ENCODE results near the gene HOXB2. TPM values are rescaled to one million over a fixed set of nuclear protein-coding genes. Genes with fewer than 3 reads are reported as not detected.

Gene HOXB2
- total RNA-seq, 1 donor from 2014 or later, result 15.2 TPM

DNA sequence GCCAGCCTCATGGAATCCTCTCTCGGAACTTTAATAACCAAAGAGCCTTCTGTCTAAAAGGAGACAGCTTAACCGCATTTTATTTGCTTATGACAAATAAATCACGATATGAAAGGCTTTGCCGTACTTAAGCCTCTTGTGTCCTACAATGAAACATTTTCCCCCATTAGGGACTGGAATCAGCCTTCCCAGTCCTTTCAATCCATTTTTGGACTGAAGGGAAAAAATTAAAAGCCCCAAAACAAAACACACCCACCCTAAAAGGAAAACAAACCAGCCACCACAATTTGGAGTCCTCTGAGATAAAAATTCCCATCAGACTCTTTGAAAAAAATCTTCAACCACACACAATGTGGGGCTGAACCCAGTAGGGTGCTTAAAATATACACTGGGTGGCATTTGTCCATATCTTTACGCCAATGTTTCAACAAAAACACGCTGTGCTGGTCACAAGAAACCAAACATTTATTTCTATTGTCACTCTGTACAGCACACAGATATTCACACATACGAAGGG lies 30.2 kb upstream of the HOXB2 start:
- Mint-ChIP-seq H3K27ac (no peak overlapping the region), H3K36me3 (ENCODE audit: insufficient read depth) (no peaks in the 10 kb centered on the region), H3K4me3 (ENCODE audit: low read depth) (no peak overlapping the region), H3K9me3 (ENCODE audit: low read depth) (no peaks in the 10 kb centered on the region), H3K27me3 (peaks cover 31% of the 10 kb centered on the region), H3K4me1 (ENCODE audit: low read depth) (peaks cover 20% of the 10 kb centered on the region)
- no peak for TF ChIP-seq CTCF (IDR thresholded peaks at IDR 0.05; ENCODE audit: unreplicated experiment)
- no peak for DNase-seq (ENCODE audit: low spot score, unreplicated experiment)

- H3K4me3 Mint-ChIP-seq (ENCODE audit: low read depth), result no peak overlapping the region
- peaks cover 18% of the 10 kb centered on the region for H3K4me1 Mint-ChIP-seq (ENCODE audit: low read depth)
- no peaks in the 10 kb centered on the region for H3K36me3 Mint-ChIP-seq (ENCODE audit: insufficient read depth)
Measured at GRCh38 chr17:48574505-48575065, 29.7 kb upstream of the HOXB2 start.

GRCh38 chr17:48571826-48572417 lies 27.0 kb upstream of the HOXB2 start:
- peaks cover 15% of the 10 kb centered on the region for H3K4me1 Mint-ChIP-seq (ENCODE audit: low read depth)
- no peaks in the 10 kb centered on the region for H3K36me3 Mint-ChIP-seq (ENCODE audit: insufficient read depth)
- no peaks in the 10 kb centered on the region for H3K9me3 Mint-ChIP-seq (ENCODE audit: low read depth)
- H3K27ac Mint-ChIP-seq, result peak overlapping the region; percentile 71
- H3K4me3 Mint-ChIP-seq (ENCODE audit: low read depth), result peak overlapping the region; percentile 0
- peaks cover 3% of the 10 kb centered on the region for H3K27me3 Mint-ChIP-seq
- no peak for DNase-seq (ENCODE audit: low spot score, unreplicated experiment)
- TF ChIP-seq CTCF (IDR thresholded peaks at IDR 0.05; ENCODE audit: unreplicated experiment), result no peak

More at GRCh38 chr17:48574505-48575065, 29.7 kb upstream of the HOXB2 start:
- no peak for DNase-seq (ENCODE audit: low spot score, unreplicated experiment)
- H3K27me3 Mint-ChIP-seq, result peaks cover 26% of the 10 kb centered on the region
- no peak for TF ChIP-seq CTCF (IDR thresholded peaks at IDR 0.05; ENCODE audit: unreplicated experiment)
- H3K9me3 Mint-ChIP-seq (ENCODE audit: low read depth), result no peaks in the 10 kb centered on the region
- no peak overlapping the region for H3K27ac Mint-ChIP-seq

- H3K9me3 Mint-ChIP-seq (ENCODE audit: low read depth), result no peaks in the 10 kb centered on the region
- TF ChIP-seq CTCF (IDR thresholded peaks at IDR 0.05; ENCODE audit: unreplicated experiment), result no peak
- DNase-seq (ENCODE audit: low spot score, unreplicated experiment), result no peak
- peak overlapping the region; percentile 71 for H3K27ac Mint-ChIP-seq
- H3K4me1 Mint-ChIP-seq (ENCODE audit: low read depth), result peaks cover 14% of the 10 kb centered on the region
- peak overlapping the region; percentile 50 for H3K4me3 Mint-ChIP-seq (ENCODE audit: low read depth)
- H3K36me3 Mint-ChIP-seq (ENCODE audit: insufficient read depth), result no peaks in the 10 kb centered on the region
- H3K27me3 Mint-ChIP-seq, result no peaks in the 10 kb centered on the region
Measured at GRCh38 chr17:48571024-48571818, 26.3 kb upstream of the HOXB2 start.

GRCh38 chr17:48570325-48571023 lies 25.6 kb upstream of the HOXB2 start:
- no peak for TF ChIP-seq CTCF (IDR thresholded peaks at IDR 0.05; ENCODE audit: unreplicated experiment)

More at GRCh38 chr17:48570325-48571023, 25.6 kb upstream of the HOXB2 start:
- H3K27me3 Mint-ChIP-seq, result no peaks in the 10 kb centered on the region
- H3K4me1 Mint-ChIP-seq (ENCODE audit: low read depth), result peaks cover 14% of the 10 kb centered on the region
- no peaks in the 10 kb centered on the region for H3K9me3 Mint-ChIP-seq (ENCODE audit: low read depth)
- H3K36me3 Mint-ChIP-seq (ENCODE audit: insufficient read depth), result no peaks in the 10 kb centered on the region
- peak overlapping the region; percentile 50 for H3K4me3 Mint-ChIP-seq (ENCODE audit: low read depth)
- no peak for DNase-seq (ENCODE audit: low spot score, unreplicated experiment)
- peak overlapping the region; percentile 63 for H3K27ac Mint-ChIP-seq

Measured in progenitor cell of endocrine pancreas (in vitro differentiated cells).